Stimulated activated CD4-positive, alpha-beta T cell treated with anti-CD3 and anti-CD28 coated beads, Interleukin-12 subunit alpha, Interleukin-12 subunit beta, amount 100 ng/mL, for 4 hours (primary cell): ENCODE measurements around the gene OR2B6.

ENCODE experiments used
- DNase-seq: peaks from one replicate; pipeline ENCODE4 v3.0.0-alpha.2; 2020

The OR2B6 gene

DNA sequence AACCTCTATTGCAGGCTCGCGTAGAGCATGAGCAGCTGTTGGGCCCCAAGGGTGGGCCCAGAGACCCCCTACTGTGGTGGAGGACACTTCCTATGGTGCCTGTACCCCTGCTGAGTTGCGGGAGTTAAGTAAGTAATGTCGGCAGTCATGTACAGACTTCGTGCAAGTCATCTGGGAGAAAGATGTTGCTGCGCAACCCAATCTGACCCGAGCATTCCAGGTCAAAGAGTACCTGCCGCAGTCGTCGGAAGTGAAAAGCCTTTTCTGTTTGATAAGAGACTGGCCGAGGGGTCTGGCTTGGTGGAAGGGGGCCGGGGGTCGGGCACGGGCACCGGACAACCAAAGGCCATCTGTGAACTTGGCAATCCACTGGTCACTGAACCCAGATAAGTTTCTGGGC, 44.3 kb downstream of the OR2B6 start:
- DNase-seq = no peak

DNA sequence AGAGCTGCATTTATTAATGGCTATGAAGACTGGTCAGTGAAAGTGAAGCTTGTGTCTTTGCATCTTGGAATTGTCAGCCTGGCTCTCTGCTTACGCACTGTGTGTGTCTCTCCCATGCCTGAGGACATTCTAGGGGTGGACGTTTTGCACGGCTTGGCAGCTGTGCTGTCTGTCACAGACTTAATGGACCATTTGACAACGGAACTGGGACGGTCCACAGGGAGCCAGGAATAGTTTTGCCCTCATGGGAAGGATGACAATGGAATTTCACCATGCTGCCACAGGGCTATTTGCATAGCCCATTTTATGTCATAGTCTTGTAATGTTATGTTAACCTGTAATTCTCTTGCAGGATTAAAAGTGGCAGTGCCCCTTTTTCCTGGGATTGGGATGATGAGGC, 44.7 kb downstream of the OR2B6 start:
- no peak for DNase-seq

- DNase-seq = no peak
Measured at GRCh38 chr6:28002161-28002560, 45.1 kb downstream of the OR2B6 start.

- DNase-seq = no peak
Measured at GRCh38 chr6:28003059-28003458, 46.0 kb downstream of the OR2B6 start.

- no peak for DNase-seq
Measured at GRCh38 chr6:28003661-28004060, 46.6 kb downstream of the OR2B6 start.

GRCh38 chr6:28004350-28005151, 47.5 kb downstream of the OR2B6 start:
- no peak for DNase-seq

- no peak for DNase-seq
Measured at GRCh38 chr6:28005152-28005890, 48.3 kb downstream of the OR2B6 start.

GRCh38 chr6:28005975-28006374, 48.9 kb downstream of the OR2B6 start:
- no peak for DNase-seq
